Loucy (cell line): ENCODE data around the gene PLA2G4E.

ENCODE experiments used
- EZH2phosphoT487 ChIP-seq: fragments of 200-600 bp; IDR thresholded peaks from 2 replicates; pipeline ENCODE4 v1.6.1; 2018; ENCODE audit warnings: antibody characterized with exemption, mild to moderate bottlenecking, moderate library complexity, borderline replicate concordance
- TF ChIP-seq, protein P1 (sequence below): fragments of 200-600 bp; sonication (generic); conservative IDR thresholded peaks from 2 replicates; pipeline ENCODE4 v1.5.1; 2014; ENCODE audit warnings: mild to moderate bottlenecking, antibody characterized with exemption, low read length

DNA sequence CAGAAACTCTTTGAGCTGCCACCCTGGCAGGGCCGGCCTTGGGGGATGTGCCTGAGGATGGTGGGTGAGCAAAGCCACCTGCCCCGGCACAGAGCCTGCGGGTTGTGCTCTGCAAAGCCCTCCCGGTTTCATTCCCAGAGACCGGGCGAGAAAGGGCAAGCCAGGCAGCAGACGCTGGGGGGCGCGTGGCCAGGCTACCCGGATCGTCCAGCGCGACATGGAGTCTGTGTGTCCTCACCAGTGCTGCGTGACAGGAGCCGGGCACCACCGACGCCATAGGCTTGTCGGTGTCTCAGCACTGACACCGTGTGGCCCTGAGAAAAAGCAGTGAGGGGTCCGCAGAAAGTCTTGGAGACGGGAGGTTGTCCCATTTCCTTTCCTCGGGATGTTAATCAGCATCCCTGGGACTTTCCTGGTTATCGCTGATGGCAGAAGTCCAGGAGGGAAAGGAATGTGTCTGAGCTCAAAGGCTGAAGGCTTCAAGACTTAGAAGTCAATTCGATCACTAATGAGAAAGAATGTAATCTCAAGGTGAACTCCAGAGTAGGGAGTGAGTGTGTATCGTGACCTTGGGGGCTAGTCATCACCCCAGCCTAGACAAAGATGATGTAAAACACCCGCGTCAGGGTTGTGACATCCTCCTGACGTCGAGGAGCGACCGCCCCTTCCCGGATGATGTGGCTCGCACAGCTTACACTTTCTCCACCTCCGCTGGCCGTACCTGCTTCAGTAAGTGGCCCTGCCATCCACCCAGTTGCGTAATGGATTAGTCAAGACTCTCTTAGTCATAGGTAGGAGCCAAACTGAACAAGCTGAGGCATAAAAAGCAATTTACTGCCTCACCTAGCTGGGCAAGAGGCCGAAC is 36.3 kb upstream of the PLA2G4E start:
- TF ChIP-seq, protein P1, sequence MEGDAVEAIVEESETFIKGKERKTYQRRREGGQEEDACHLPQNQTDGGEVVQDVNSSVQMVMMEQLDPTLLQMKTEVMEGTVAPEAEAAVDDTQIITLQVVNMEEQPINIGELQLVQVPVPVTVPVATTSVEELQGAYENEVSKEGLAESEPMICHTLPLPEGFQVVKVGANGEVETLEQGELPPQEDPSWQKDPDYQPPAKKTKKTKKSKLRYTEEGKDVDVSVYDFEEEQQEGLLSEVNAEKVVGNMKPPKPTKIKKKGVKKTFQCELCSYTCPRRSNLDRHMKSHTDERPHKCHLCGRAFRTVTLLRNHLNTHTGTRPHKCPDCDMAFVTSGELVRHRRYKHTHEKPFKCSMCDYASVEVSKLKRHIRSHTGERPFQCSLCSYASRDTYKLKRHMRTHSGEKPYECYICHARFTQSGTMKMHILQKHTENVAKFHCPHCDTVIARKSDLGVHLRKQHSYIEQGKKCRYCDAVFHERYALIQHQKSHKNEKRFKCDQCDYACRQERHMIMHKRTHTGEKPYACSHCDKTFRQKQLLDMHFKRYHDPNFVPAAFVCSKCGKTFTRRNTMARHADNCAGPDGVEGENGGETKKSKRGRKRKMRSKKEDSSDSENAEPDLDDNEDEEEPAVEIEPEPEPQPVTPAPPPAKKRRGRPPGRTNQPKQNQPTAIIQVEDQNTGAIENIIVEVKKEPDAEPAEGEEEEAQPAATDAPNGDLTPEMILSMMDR = peak; percentile 77
- TF ChIP-seq EZH2phosphoT487 = no peak
